GM19328 (cell line): ENCODE results near the gene CARD14.

Source experiments
- ATAC-seq: cut with Tn5 transposase; IDR thresholded peaks from one replicate; pipeline ENCODE4 v1.9.1; 2021; ENCODE audit warnings: mild to moderate bottlenecking, moderate library complexity; ENCODE audit not compliant: unreplicated experiment

CARD14 gene

GRCh38 chr17:80169784-80170500 lies at the start of gene CARD14:
Gene CARD14 (plus strand): TSS chr17:80170030. CDS start chr17:80181439, 11,409 bp downstream.
- no peak for ATAC-seq

- no peak for ATAC-seq
These were observed 47.7 kb upstream of the CARD14 start for GRCh38 chr17:80122026-80122575.

- no peak for ATAC-seq
These were observed 46.8 kb upstream of the CARD14 start for GRCh38 chr17:80122926-80123505.

- ATAC-seq: no peak
These were observed 46.0 kb upstream of the CARD14 start for GRCh38 chr17:80123791-80124190.

GRCh38 chr17:80124351-80124981 lies 45.4 kb upstream of the CARD14 start:
- no peak for ATAC-seq

GRCh38 chr17:80125656-80126448 lies 44.0 kb upstream of the CARD14 start:
- no peak for ATAC-seq

GRCh38 chr17:80126449-80126715 lies 43.4 kb upstream of the CARD14 start:
- ATAC-seq: no peak

- no peak for ATAC-seq
These were observed 40.7 kb upstream of the CARD14 start for GRCh38 chr17:80129006-80129565.

GRCh38 chr17:80130992-80131391 lies 38.8 kb upstream of the CARD14 start:
- no peak for ATAC-seq

- ATAC-seq: no peak
These were observed 36.8 kb upstream of the CARD14 start for GRCh38 chr17:80132906-80133625.

- ATAC-seq: no peak
These were observed 36.2 kb upstream of the CARD14 start for GRCh38 chr17:80133626-80133970.

- ATAC-seq: no peak
These were observed 32.7 kb upstream of the CARD14 start for GRCh38 chr17:80137131-80137530.

GRCh38 chr17:80138856-80139426 lies 30.9 kb upstream of the CARD14 start:
- ATAC-seq: no peak

- ATAC-seq: no peak
These were observed 28.2 kb upstream of the CARD14 start for GRCh38 chr17:80141463-80142165.

GRCh38 chr17:80142929-80143328 lies 26.9 kb upstream of the CARD14 start:
- no peak for ATAC-seq

- no peak for ATAC-seq
These were observed 24.5 kb upstream of the CARD14 start for GRCh38 chr17:80145076-80146075.

GRCh38 chr17:80146121-80147034 lies 23.5 kb upstream of the CARD14 start:
- ATAC-seq: peak; percentile 17
